ENCODE data around the gene IPCEF1. TPM values are rescaled to one million over a fixed set of nuclear protein-coding genes. Genes with fewer than 3 reads are reported as not detected.

Gene IPCEF1
- total RNA-seq, 1 donor: 0.36 TPM

GRCh38 chr6:154395316-154395715 is 38.7 kb upstream of the IPCEF1 start:
- H3K79me2 ChIP-seq (ENCODE audit: insufficient read depth, low read length): no peaks in the 10 kb centered on the region
- H3K9me3 ChIP-seq (ENCODE audit: low read depth, low read length): no peaks in the 10 kb centered on the region
- no peak overlapping the region for H3K27ac ChIP-seq (ENCODE audit: low read depth, low read length)
- peaks cover 4% of the 10 kb centered on the region for H3K36me3 ChIP-seq (ENCODE audit: insufficient read depth, low read length)
- no peak overlapping the region for H3K4me3 ChIP-seq (ENCODE audit: insufficient read depth, low read length)
- no peaks in the 10 kb centered on the region for H3K27me3 ChIP-seq (ENCODE audit: insufficient read depth, low read length)
- no peak for DNase-seq (ENCODE audit: insufficient read length, low spot score, missing footprints)
- peaks cover 8% of the 10 kb centered on the region for H3K4me1 ChIP-seq (ENCODE audit: insufficient read depth, low read length)
- no peaks in the 10 kb centered on the region for H4K20me1 ChIP-seq (ENCODE audit: insufficient read depth, low read length)
- H3K4me2 ChIP-seq (ENCODE audit: insufficient read depth, low read length): no peak overlapping the region
- H2AFZ ChIP-seq (ENCODE audit: low read length): no peak overlapping the region
- no peak for TF ChIP-seq CTCF (IDR thresholded peaks at IDR 0.05; ENCODE audit: extremely low read depth, low read depth, low read length)

- Histone ChIP-seq H2AFZ (ENCODE audit: low read length) (no peak overlapping the region), H3K9me3 (ENCODE audit: low read depth, low read length) (no peaks in the 10 kb centered on the region), H3K4me2 (ENCODE audit: insufficient read depth, low read length) (no peak overlapping the region), H3K27me3 (ENCODE audit: insufficient read depth, low read length) (no peaks in the 10 kb centered on the region), H3K4me3 (ENCODE audit: insufficient read depth, low read length) (no peak overlapping the region), H3K79me2 (ENCODE audit: insufficient read depth, low read length) (no peaks in the 10 kb centered on the region), H3K27ac (ENCODE audit: low read depth, low read length) (no peak overlapping the region), H3K4me1 (ENCODE audit: insufficient read depth, low read length) (peaks cover 10% of the 10 kb centered on the region), H3K36me3 (ENCODE audit: insufficient read depth, low read length) (no peaks in the 10 kb centered on the region), H4K20me1 (ENCODE audit: insufficient read depth, low read length) (no peaks in the 10 kb centered on the region)
- no peak for DNase-seq (ENCODE audit: insufficient read length, low spot score, missing footprints)
- TF ChIP-seq CTCF (IDR thresholded peaks at IDR 0.05; ENCODE audit: extremely low read depth, low read depth, low read length): no peak
Observed at GRCh38 chr6:154394571-154394970, 38.0 kb upstream of the IPCEF1 start.

- H3K27me3 ChIP-seq (ENCODE audit: insufficient read depth, low read length): peaks cover 4% of the 10 kb centered on the region
- H3K36me3 ChIP-seq (ENCODE audit: insufficient read depth, low read length): no peaks in the 10 kb centered on the region
- TF ChIP-seq CTCF (IDR thresholded peaks at IDR 0.05; ENCODE audit: extremely low read depth, low read depth, low read length): no peak
- H3K27ac ChIP-seq (ENCODE audit: low read depth, low read length): no peak overlapping the region
- no peaks in the 10 kb centered on the region for H4K20me1 ChIP-seq (ENCODE audit: insufficient read depth, low read length)
- peaks cover 3% of the 10 kb centered on the region for H3K9me3 ChIP-seq (ENCODE audit: low read depth, low read length)
- no peaks in the 10 kb centered on the region for H3K79me2 ChIP-seq (ENCODE audit: insufficient read depth, low read length)
- H3K4me3 ChIP-seq (ENCODE audit: insufficient read depth, low read length): no peak overlapping the region
- peaks cover 19% of the 10 kb centered on the region for H3K4me1 ChIP-seq (ENCODE audit: insufficient read depth, low read length)
- DNase-seq (ENCODE audit: insufficient read length, low spot score, missing footprints): no peak
- no peak overlapping the region for H3K4me2 ChIP-seq (ENCODE audit: insufficient read depth, low read length)
- no peak overlapping the region for H2AFZ ChIP-seq (ENCODE audit: low read length)
Observed at GRCh38 chr6:154390034-154390433, 33.4 kb upstream of the IPCEF1 start.

GRCh38 chr6:154388803-154389202 is 32.2 kb upstream of the IPCEF1 start:
- H3K4me2 ChIP-seq (ENCODE audit: insufficient read depth, low read length): no peak overlapping the region
- TF ChIP-seq CTCF (IDR thresholded peaks at IDR 0.05; ENCODE audit: extremely low read depth, low read depth, low read length): no peak
- no peak overlapping the region for H2AFZ ChIP-seq (ENCODE audit: low read length)
- peaks cover 19% of the 10 kb centered on the region for H3K4me1 ChIP-seq (ENCODE audit: insufficient read depth, low read length)
- peaks cover 3% of the 10 kb centered on the region for H3K9me3 ChIP-seq (ENCODE audit: low read depth, low read length)
- no peak overlapping the region for H3K4me3 ChIP-seq (ENCODE audit: insufficient read depth, low read length)
- no peak overlapping the region for H3K27ac ChIP-seq (ENCODE audit: low read depth, low read length)
- no peaks in the 10 kb centered on the region for H4K20me1 ChIP-seq (ENCODE audit: insufficient read depth, low read length)
- H3K27me3 ChIP-seq (ENCODE audit: insufficient read depth, low read length): peaks cover 5% of the 10 kb centered on the region
- H3K79me2 ChIP-seq (ENCODE audit: insufficient read depth, low read length): no peaks in the 10 kb centered on the region
- DNase-seq (ENCODE audit: insufficient read length, low spot score, missing footprints): no peak
- H3K36me3 ChIP-seq (ENCODE audit: insufficient read depth, low read length): no peaks in the 10 kb centered on the region

All from osteoblast (primary cell).